MM.1S (cell line): ENCODE data around the gene CHST11.

Experiments used
- DNase-seq: peaks from one replicate; pipeline ENCODE4 v3.0.0-alpha.2; 2015
- H2AFZ ChIP-seq: fragments of 300-600 bp; sonication (generic); 2 replicates; pipeline ENCODE4 v1.6.0; 2016; ENCODE audit warnings: antibody characterized with exemption, low read length
- H3F3A ChIP-seq: fragments of 300-600 bp; sonication (generic); 2 replicates; pipeline ENCODE4 v1.6.1; 2016; ENCODE audit warnings: mild to moderate bottlenecking, antibody characterized with exemption, low read length, moderate library complexity, mixed read lengths; ENCODE audit not compliant: insufficient read depth
- H3K27ac ChIP-seq: fragments of 300-600 bp; sonication (generic); 2 replicates; pipeline ENCODE4 v1.5.1; 2016; ENCODE audit warnings: mild to moderate bottlenecking, low read length
- H3K27me3 ChIP-seq: fragments of 300-600 bp; sonication (generic); replicated peaks from 2 replicates; pipeline ENCODE4 v1.6.0; 2016; ENCODE audit warnings: low read length; ENCODE audit not compliant: insufficient read depth
- H3K36me3 ChIP-seq: fragments of 300-600 bp; sonication (generic); replicated peaks from 2 replicates; pipeline ENCODE4 v1.6.1; 2016; ENCODE audit warnings: mild to moderate bottlenecking, low read length, mixed read lengths; ENCODE audit not compliant: insufficient read depth
- H3K4me1 ChIP-seq: fragments of 300-600 bp; sonication (generic); 2 replicates; pipeline ENCODE4 v1.6.1; 2016; ENCODE audit warnings: low read length, mixed read lengths
- H3K4me2 ChIP-seq: fragments of 300-600 bp; sonication (generic); 2 replicates; pipeline ENCODE4 v1.6.0; 2016; ENCODE audit warnings: low read depth, low read length
- H3K4me3 ChIP-seq: fragments of 300-600 bp; sonication (generic); 2 replicates; pipeline ENCODE4 v1.5.1; 2016; ENCODE audit warnings: low read length, mixed read lengths
- H3K79me2 ChIP-seq: fragments of 300-600 bp; sonication (generic); 2 replicates; pipeline ENCODE4 v1.6.1; 2016; ENCODE audit warnings: mixed run types, low read length, mixed read lengths
- H3K9ac ChIP-seq: fragments of 300-600 bp; sonication (generic); 2 replicates; pipeline ENCODE4 v1.6.1; 2016; ENCODE audit warnings: low read length, mixed read lengths
- H3K9me2 ChIP-seq: fragments of 300-600 bp; sonication (generic); replicated peaks from 2 replicates; pipeline ENCODE4 v1.6.1; 2016; ENCODE audit warnings: mild to moderate bottlenecking, low read length, mixed read lengths; ENCODE audit not compliant: insufficient read depth
- H3K9me3 ChIP-seq: fragments of 300-600 bp; sonication (generic); replicated peaks from 2 replicates; pipeline ENCODE4 v1.6.1; 2016; ENCODE audit warnings: mild to moderate bottlenecking, low read length, mixed read lengths; ENCODE audit not compliant: insufficient read depth
- H4K20me1 ChIP-seq: fragments of 300-600 bp; sonication (generic); 2 replicates; pipeline ENCODE4 v1.6.1; 2016; ENCODE audit warnings: mild to moderate bottlenecking, low read length, moderate library complexity, mixed read lengths; ENCODE audit not compliant: insufficient read depth
- CTCF ChIP-seq: fragments of 300-600 bp; sonication (generic); IDR thresholded peaks from 2 replicates; pipeline ENCODE4 v1.5.1; 2016; ENCODE audit warnings: antibody characterized with exemption, low read length, mixed read lengths
- EZH2 ChIP-seq: fragments of 300-600 bp; sonication (generic); optimal IDR thresholded peaks from 2 replicates; pipeline ENCODE3; 2017; ENCODE audit warnings: low read depth, mild to moderate bottlenecking, antibody characterized with exemption, low read length, mixed read lengths
- EZH2phosphoT487 ChIP-seq: fragments of 300-600 bp; sonication (generic); IDR thresholded peaks from 2 replicates; pipeline ENCODE4 v1.6.1; 2018; ENCODE audit warnings: antibody characterized with exemption, low read length

The CHST11 gene

GRCh38 chr12:104652910-104653309 lies 196.2 kb downstream of the CHST11 start:
- Histone ChIP-seq H4K20me1 (no peaks in the 10 kb centered on the region), H3K9me2 (no peaks in the 10 kb centered on the region), H2AFZ (no peak overlapping the region), H3F3A (no peaks in the 10 kb centered on the region), H3K79me2 (peaks cover 6% of the 10 kb centered on the region; the same call in 1 of the 2 replicates), H3K4me2 (no peak overlapping the region), H3K27ac (no peak overlapping the region), H3K27me3 (no peaks in the 10 kb centered on the region), H3K4me3 (no peak overlapping the region), H3K4me1 (no peaks in the 10 kb centered on the region), H3K9me3 (no peaks in the 10 kb centered on the region), H3K9ac (no peak overlapping the region), H3K36me3 (no peaks in the 10 kb centered on the region)
- DNase-seq: no peak
- TF ChIP-seq CTCF: no peak
- no peak for TF ChIP-seq EZH2
- no peak for TF ChIP-seq EZH2phosphoT487

GRCh38 chr12:104653730-104654664 lies 197.2 kb downstream of the CHST11 start:
- no peak overlapping the region for H3K9ac ChIP-seq
- H2AFZ ChIP-seq: no peak overlapping the region
- H3K36me3 ChIP-seq: no peaks in the 10 kb centered on the region
- TF ChIP-seq EZH2 (no peak), CTCF (peak; percentile 34)
- H3F3A ChIP-seq: no peaks in the 10 kb centered on the region
- H3K9me2 ChIP-seq: no peaks in the 10 kb centered on the region
- no peaks in the 10 kb centered on the region for H3K9me3 ChIP-seq
- H3K4me2 ChIP-seq: no peak overlapping the region
- H4K20me1 ChIP-seq: no peaks in the 10 kb centered on the region
- H3K79me2 ChIP-seq: peaks cover 6% of the 10 kb centered on the region; the same call in 1 of the 2 replicates
- H3K4me1 ChIP-seq: no peaks in the 10 kb centered on the region
- H3K27ac ChIP-seq: no peak overlapping the region
- H3K4me3 ChIP-seq: no peak overlapping the region
- no peak for DNase-seq
- no peaks in the 10 kb centered on the region for H3K27me3 ChIP-seq

- Histone ChIP-seq H3K9me3 (no peaks in the 10 kb centered on the region), H2AFZ (no peak overlapping the region), H3K9me2 (no peaks in the 10 kb centered on the region), H3K27me3 (no peaks in the 10 kb centered on the region), H3K27ac (no peak overlapping the region), H3K9ac (no peak overlapping the region), H3F3A (no peaks in the 10 kb centered on the region), H3K4me2 (no peak overlapping the region), H3K4me1 (no peaks in the 10 kb centered on the region), H4K20me1 (no peaks in the 10 kb centered on the region), H3K36me3 (no peaks in the 10 kb centered on the region), H3K79me2 (peaks cover 6% of the 10 kb centered on the region; the same call in 1 of the 2 replicates), H3K4me3 (no peak overlapping the region)
- TF ChIP-seq EZH2 (no peak), CTCF (no peak), EZH2phosphoT487 (no peak)
- no peak for DNase-seq
These were observed 198.2 kb downstream of the CHST11 start for GRCh38 chr12:104654665-104655609.
